Measurements from ENCODE around the gene CNKSR3.

DNA sequence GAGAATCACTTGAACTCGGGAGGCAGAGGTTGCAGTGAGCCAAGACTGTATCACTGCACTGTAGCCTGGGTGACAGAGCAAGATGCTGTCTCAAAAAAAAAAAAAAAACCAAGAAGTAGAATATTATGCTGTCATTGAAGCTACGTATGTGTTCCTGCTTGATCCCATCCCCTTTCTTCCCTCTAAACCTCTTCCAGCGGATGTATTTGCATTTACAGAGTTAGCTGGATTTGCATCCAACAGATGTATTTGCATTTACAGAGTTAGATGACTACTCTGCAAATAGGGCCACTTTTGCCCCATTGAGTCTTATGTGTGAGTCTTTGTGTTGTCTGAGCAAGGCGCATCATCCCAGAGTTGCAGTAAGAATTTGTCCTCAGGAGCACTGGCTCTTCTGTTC is 128.9 kb downstream of the CNKSR3 start:
- TF ChIP-seq, protein P1, sequence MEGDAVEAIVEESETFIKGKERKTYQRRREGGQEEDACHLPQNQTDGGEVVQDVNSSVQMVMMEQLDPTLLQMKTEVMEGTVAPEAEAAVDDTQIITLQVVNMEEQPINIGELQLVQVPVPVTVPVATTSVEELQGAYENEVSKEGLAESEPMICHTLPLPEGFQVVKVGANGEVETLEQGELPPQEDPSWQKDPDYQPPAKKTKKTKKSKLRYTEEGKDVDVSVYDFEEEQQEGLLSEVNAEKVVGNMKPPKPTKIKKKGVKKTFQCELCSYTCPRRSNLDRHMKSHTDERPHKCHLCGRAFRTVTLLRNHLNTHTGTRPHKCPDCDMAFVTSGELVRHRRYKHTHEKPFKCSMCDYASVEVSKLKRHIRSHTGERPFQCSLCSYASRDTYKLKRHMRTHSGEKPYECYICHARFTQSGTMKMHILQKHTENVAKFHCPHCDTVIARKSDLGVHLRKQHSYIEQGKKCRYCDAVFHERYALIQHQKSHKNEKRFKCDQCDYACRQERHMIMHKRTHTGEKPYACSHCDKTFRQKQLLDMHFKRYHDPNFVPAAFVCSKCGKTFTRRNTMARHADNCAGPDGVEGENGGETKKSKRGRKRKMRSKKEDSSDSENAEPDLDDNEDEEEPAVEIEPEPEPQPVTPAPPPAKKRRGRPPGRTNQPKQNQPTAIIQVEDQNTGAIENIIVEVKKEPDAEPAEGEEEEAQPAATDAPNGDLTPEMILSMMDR (IDR thresholded peaks at IDR 0.05; ENCODE audit: poor library complexity): no peak
- TF ChIP-seq EZH2phosphoT487 (IDR thresholded peaks at IDR 0.05; ENCODE audit: low read depth, severe bottlenecking, unreplicated experiment) (no peak), EZH2 (IDR thresholded peaks at IDR 0.05; ENCODE audit: borderline replicate concordance) (no peak)

Data from hepatocyte (in vitro differentiated cells).